ENCODE data around the gene CELF2.

CELF2 gene

GRCh38 chr10:11146402-11147171 is 128.9 kb downstream of the CELF2 start:
- no peak overlapping the region for H3K27ac ChIP-seq
- TF ChIP-seq CTCF (conservative IDR thresholded peaks at IDR 0.05), result no peak

GRCh38 chr10:11147722-11148121 is 130.1 kb downstream of the CELF2 start:
- H3K27ac ChIP-seq, result no peak overlapping the region
- TF ChIP-seq CTCF (conservative IDR thresholded peaks at IDR 0.05), result no peak

DNA sequence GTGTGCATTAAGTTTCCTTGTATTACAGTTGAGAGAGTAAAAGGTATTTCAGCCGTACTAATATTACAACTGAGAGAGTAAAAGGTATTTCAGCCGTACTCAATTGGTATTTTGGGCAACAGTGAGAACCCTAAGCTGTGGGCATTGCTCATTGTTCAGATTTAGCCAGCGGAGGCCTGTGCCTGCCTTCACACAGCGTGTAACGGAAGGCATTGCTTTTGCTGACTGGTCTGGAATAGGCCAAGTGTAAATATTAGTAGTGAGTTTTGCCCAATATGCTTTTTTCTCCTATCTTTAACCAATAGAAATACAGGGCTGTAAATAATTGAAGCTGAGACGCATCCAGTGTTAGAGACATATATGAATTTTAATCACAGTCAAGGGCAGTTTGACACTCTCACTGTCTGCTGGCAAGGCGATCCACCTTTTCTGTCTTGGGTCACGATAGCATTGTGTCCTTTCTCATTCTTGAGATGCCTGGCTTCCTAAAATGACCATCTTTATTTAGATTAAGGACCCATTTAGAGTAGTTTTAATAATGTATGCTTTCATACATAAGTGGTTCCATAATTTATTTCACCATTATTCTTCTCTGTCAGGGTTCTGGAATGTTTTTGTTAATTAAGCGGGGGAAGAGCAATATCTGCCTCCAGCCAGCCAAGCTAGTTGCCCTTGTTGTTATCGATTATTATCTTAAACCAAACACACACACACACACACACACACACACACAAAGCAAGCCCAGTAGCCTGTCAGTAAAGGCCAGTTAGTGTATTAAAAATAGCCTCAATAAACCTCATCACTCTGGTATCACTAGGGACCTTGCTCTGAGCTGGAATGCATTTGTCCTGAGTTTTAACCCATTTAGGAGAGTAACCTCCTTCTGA is 130.7 kb downstream of the CELF2 start:
- no peak overlapping the region for H3K27ac ChIP-seq
- no peak for TF ChIP-seq CTCF (conservative IDR thresholded peaks at IDR 0.05)

DNA sequence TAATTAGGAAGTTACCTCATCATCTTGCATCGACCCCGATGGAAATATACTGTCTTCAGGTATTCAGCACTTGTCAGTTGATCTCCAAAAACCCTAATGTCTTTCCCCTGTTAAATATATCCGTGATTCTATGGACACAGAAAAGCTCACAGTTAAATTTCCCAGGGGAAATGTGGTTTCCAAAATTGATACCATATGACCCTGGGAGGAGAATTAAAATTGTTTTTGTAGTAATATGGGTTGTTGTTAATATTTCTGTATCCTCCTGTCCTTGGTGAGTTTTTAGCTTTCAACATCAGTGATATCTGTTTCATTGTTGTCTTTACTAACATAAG is 132.1 kb downstream of the CELF2 start:
- no peak overlapping the region for H3K27ac ChIP-seq
- no peak for TF ChIP-seq CTCF (conservative IDR thresholded peaks at IDR 0.05)

- no peak overlapping the region for H3K27ac ChIP-seq
- TF ChIP-seq CTCF (conservative IDR thresholded peaks at IDR 0.05), result no peak
These were observed 132.6 kb downstream of the CELF2 start for GRCh38 chr10:11150231-11150731.

GRCh38 chr10:11150879-11151415 is 133.3 kb downstream of the CELF2 start:
- no peak for TF ChIP-seq CTCF (conservative IDR thresholded peaks at IDR 0.05)
- no peak overlapping the region for H3K27ac ChIP-seq

- TF ChIP-seq CTCF (conservative IDR thresholded peaks at IDR 0.05), result no peak
- no peak overlapping the region for H3K27ac ChIP-seq
These were observed 135.1 kb downstream of the CELF2 start for GRCh38 chr10:11152801-11153200.
